Mesothelial cell of epicardium (in vitro differentiated cells): ENCODE data around the gene CTBP2. TPM values are rescaled to one million over a fixed set of nuclear protein-coding genes. Genes with fewer than 3 reads are reported as not detected.

Experiments used
- DNase-seq, 2 experiments: peaks; one replicate each; pipeline ENCODE4 v3.0.0; 2021; ENCODE audit warnings: low spot score in 2 of 2; ENCODE audit not compliant: unreplicated experiment in 2 of 2
- H3K27ac Mint-ChIP-seq: 2 replicates; pipeline ENCODE4 v1.8.0; 2021; ENCODE audit warnings: mixed read lengths
- H3K27me3 Mint-ChIP-seq: 2 replicates; pipeline ENCODE4 v1.8.0; 2021; ENCODE audit warnings: low read depth, mixed read lengths
- H3K36me3 Mint-ChIP-seq: 2 replicates; pipeline ENCODE4 v1.8.0; 2021; ENCODE audit warnings: mixed read lengths
- H3K4me1 Mint-ChIP-seq: 2 replicates; pipeline ENCODE4 v1.8.0; 2021; ENCODE audit warnings: mixed read lengths
- H3K4me3 Mint-ChIP-seq: 2 replicates; pipeline ENCODE4 v1.8.0; 2021; ENCODE audit warnings: mild to moderate bottlenecking, moderate library complexity, mixed read lengths
- H3K9me3 Mint-ChIP-seq: 2 replicates; pipeline ENCODE4 v1.8.0; 2021; ENCODE audit warnings: mixed read lengths
- total RNA-seq: library from RNA; stranded (reverse); gene quantifications from 3 replicates; pipeline ENCODE4 v1.2.1, GENCODE V29; 2021
- TF ChIP-seq, protein P1 (sequence below): fragments of 200-600 bp; sonication (generic); IDR thresholded peaks from one replicate; pipeline ENCODE4 v1.5.0; 2021; ENCODE audit warnings: antibody characterized with exemption; ENCODE audit not compliant: unreplicated experiment

CTBP2 gene
- total RNA-seq, 1 donor from 2014 or later, result 122 TPM

DNA sequence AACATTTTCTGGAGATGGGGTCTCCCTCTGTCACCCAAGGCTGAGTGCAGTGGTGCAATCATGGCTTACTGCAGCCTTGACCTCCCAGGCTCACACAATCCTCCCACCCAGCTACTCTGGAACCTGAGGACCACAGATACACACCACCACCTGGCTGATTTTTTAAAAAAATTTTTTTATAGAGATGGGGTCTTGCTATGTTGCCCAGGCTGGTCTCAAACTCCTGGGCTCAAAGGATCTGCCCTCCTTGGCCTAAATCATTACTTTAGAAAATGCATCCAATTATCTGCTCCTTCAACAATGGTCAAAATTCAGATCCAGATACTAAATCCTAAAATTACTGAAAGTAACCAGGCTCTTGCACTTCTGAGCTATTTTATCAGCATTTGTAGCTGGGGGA, 55.2 kb downstream of the CTBP2 start:
- H3K27me3 Mint-ChIP-seq, result no peaks in the 10 kb centered on the region
- peaks cover 19% of the 10 kb centered on the region for H3K4me1 Mint-ChIP-seq

GRCh38 chr10:125104559-125104958, 55.8 kb downstream of the CTBP2 start:
- no peak for DNase-seq
- Mint-ChIP-seq H3K4me3 (no peak overlapping the region), H3K27ac (no peak overlapping the region), H3K27me3 (no peaks in the 10 kb centered on the region), H3K4me1 (peaks cover 21% of the 10 kb centered on the region), H3K9me3 (peaks cover 19% of the 10 kb centered on the region), H3K36me3 (peaks cover 45% of the 10 kb centered on the region)
- TF ChIP-seq, protein P1, sequence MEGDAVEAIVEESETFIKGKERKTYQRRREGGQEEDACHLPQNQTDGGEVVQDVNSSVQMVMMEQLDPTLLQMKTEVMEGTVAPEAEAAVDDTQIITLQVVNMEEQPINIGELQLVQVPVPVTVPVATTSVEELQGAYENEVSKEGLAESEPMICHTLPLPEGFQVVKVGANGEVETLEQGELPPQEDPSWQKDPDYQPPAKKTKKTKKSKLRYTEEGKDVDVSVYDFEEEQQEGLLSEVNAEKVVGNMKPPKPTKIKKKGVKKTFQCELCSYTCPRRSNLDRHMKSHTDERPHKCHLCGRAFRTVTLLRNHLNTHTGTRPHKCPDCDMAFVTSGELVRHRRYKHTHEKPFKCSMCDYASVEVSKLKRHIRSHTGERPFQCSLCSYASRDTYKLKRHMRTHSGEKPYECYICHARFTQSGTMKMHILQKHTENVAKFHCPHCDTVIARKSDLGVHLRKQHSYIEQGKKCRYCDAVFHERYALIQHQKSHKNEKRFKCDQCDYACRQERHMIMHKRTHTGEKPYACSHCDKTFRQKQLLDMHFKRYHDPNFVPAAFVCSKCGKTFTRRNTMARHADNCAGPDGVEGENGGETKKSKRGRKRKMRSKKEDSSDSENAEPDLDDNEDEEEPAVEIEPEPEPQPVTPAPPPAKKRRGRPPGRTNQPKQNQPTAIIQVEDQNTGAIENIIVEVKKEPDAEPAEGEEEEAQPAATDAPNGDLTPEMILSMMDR, result no peak

More for the DNA sequence above, 55.2 kb downstream of the CTBP2 start:
- TF ChIP-seq, protein P1, result no peak
- peaks cover 19% of the 10 kb centered on the region for H3K9me3 Mint-ChIP-seq
- no peak overlapping the region for H3K27ac Mint-ChIP-seq
- DNase-seq, result no peak
- H3K4me3 Mint-ChIP-seq, result no peak overlapping the region
- peaks cover 45% of the 10 kb centered on the region for H3K36me3 Mint-ChIP-seq

DNA sequence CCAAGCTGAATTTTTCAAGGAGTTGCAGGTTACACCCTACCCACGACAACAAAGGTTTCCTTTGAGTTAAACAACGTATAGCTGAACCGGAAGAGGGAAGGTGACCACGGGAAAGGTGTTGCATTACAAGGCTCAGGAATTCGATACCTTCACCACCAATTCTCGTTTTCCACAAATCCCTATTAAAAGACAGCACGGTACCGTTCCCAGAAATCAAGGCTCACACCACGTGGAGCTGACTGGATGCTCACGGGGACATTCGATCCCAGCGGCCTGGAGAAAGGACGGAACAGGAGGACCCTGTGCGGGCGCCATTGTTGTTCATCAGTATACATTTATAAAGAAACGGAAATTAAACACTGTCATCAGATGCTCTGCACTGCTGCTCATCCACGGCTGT, 56.4 kb downstream of the CTBP2 start:
- no peak for DNase-seq
- Mint-ChIP-seq H3K27ac (no peak overlapping the region), H3K4me3 (no peak overlapping the region), H3K36me3 (peaks cover 39% of the 10 kb centered on the region), H3K4me1 (peaks cover 21% of the 10 kb centered on the region), H3K9me3 (peaks cover 17% of the 10 kb centered on the region), H3K27me3 (no peaks in the 10 kb centered on the region)
- TF ChIP-seq, protein P1, result no peak

GRCh38 chr10:125103466-125103865, 56.9 kb downstream of the CTBP2 start:
- no peak for DNase-seq
- Mint-ChIP-seq H3K36me3 (peaks cover 34% of the 10 kb centered on the region), H3K4me3 (no peak overlapping the region), H3K27ac (peak overlapping the region; percentile 50), H3K9me3 (peaks cover 12% of the 10 kb centered on the region), H3K27me3 (no peaks in the 10 kb centered on the region), H3K4me1 (peaks cover 21% of the 10 kb centered on the region)
- TF ChIP-seq, protein P1, result no peak

DNA sequence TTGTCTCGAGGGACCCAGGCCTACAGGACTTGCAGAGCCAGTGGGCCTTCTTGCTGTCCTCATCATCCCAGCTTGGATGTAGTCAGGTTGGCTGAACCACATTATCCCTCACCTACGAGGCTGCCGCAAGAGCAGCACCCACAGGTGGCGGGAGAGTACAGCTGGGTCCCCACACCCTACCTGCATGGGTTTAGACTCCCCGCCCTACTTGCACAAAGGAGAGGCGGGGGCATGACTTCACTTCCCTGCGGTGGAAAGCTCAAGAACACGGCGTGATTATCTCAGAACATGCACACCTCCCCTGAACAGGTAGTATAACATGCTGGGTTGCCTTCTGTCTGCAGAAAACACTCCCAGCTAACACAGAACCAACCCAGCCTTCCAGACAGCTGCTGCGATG, 57.5 kb downstream of the CTBP2 start:
- Mint-ChIP-seq H3K9me3 (peaks cover 6% of the 10 kb centered on the region), H3K27me3 (no peaks in the 10 kb centered on the region), H3K4me1 (peaks cover 21% of the 10 kb centered on the region), H3K36me3 (peaks cover 28% of the 10 kb centered on the region), H3K4me3 (no peak overlapping the region), H3K27ac (peak overlapping the region; percentile 50)
- TF ChIP-seq, protein P1, result no peak
- no peak for DNase-seq

DNA sequence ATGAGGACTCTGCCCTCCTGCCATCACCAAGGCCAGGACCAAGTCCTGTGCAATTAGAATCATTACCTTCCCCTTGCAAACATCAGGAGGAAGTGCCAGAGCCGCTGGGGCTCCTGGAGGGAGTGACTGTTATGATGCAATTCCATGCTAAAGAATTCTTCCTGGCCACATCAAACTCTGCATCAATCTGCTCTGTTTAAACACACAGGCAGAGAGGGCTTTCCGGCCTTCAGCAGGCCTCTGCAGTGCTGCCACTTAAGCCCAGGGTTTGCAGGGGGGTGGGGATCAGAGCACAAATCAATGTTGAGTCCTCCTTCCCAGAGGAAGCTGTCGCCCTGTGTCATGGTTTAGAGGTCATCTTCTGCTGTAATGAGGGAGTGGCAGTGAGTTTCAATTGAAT, 58.1 kb downstream of the CTBP2 start:
- no peak overlapping the region for H3K4me3 Mint-ChIP-seq
- TF ChIP-seq, protein P1, result no peak
- no peak for DNase-seq
- peaks cover 23% of the 10 kb centered on the region for H3K4me1 Mint-ChIP-seq
- H3K27me3 Mint-ChIP-seq, result no peaks in the 10 kb centered on the region
- peak overlapping the region; percentile 26 for H3K27ac Mint-ChIP-seq
- peaks cover under 1% of the 10 kb centered on the region for H3K9me3 Mint-ChIP-seq
- H3K36me3 Mint-ChIP-seq, result peaks cover 22% of the 10 kb centered on the region
